Measurements from ENCODE around the gene TENM3.
"Not testable (repeated sequence)": the region's sequence is repeated elsewhere in the genome, so short reads cannot be mapped to it uniquely, and the experiment has no call there.

TENM3 gene

GRCh38 chr4:182228991-182229577 lies 14.1 kb upstream of the TENM3 start:
- no peak for DNase-seq

GRCh38 chr4:182230256-182230655 lies 12.9 kb upstream of the TENM3 start:
- DNase-seq: no peak

- no peak for DNase-seq
Measured at GRCh38 chr4:182231080-182231479, 12.1 kb upstream of the TENM3 start.

- DNase-seq: no peak
Measured at GRCh38 chr4:182231496-182231895, 11.7 kb upstream of the TENM3 start.

- DNase-seq: no peak
Measured at GRCh38 chr4:182233310-182234090, 9.7 kb upstream of the TENM3 start.

- DNase-seq: no peak
Measured at GRCh38 chr4:182235021-182235795, 8.0 kb upstream of the TENM3 start.

GRCh38 chr4:182236186-182236585 lies 7.0 kb upstream of the TENM3 start:
- no peak for DNase-seq

GRCh38 chr4:182237010-182237409 lies 6.2 kb upstream of the TENM3 start:
- not testable (repeated sequence) for DNase-seq

GRCh38 chr4:182238355-182238931 lies 4.8 kb upstream of the TENM3 start:
- DNase-seq: no peak

GRCh38 chr4:182240161-182241130 lies 2.8 kb upstream of the TENM3 start:
- no peak for DNase-seq

- not testable (repeated sequence) for DNase-seq
Measured at GRCh38 chr4:182242260-182242659, 942 bp upstream of the TENM3 start.

GRCh38 chr4:182242787-182243186 lies 415 bp upstream of the TENM3 start:
- DNase-seq: no peak

GRCh38 chr4:182245041-182245440 lies 1.8 kb downstream of the TENM3 start:
- DNase-seq: no peak

GRCh38 chr4:182245541-182246215 lies 2.5 kb downstream of the TENM3 start:
- no peak for DNase-seq

GRCh38 chr4:182246401-182247205 lies 3.4 kb downstream of the TENM3 start:
- no peak for DNase-seq

- no peak for DNase-seq
Measured at GRCh38 chr4:182248295-182248694, 5.1 kb downstream of the TENM3 start.

GRCh38 chr4:182250446-182250845 lies 7.2 kb downstream of the TENM3 start:
- DNase-seq: no peak

- no peak for DNase-seq
Measured at GRCh38 chr4:182251116-182251515, 7.9 kb downstream of the TENM3 start.

GRCh38 chr4:182252220-182252619 lies 9.0 kb downstream of the TENM3 start:
- DNase-seq: no peak

- DNase-seq: no peak
Measured at GRCh38 chr4:182254026-182254780, 11.0 kb downstream of the TENM3 start.

Measured in NCI-H1930 (cell line).